Femur (tissue), 1 donor: Measurements from ENCODE around the gene SYT3.

ENCODE experiments used
- DNase-seq: peaks from one replicate; pipeline ENCODE4 v3.0.0-alpha.2; 2017

Gene SYT3

DNA sequence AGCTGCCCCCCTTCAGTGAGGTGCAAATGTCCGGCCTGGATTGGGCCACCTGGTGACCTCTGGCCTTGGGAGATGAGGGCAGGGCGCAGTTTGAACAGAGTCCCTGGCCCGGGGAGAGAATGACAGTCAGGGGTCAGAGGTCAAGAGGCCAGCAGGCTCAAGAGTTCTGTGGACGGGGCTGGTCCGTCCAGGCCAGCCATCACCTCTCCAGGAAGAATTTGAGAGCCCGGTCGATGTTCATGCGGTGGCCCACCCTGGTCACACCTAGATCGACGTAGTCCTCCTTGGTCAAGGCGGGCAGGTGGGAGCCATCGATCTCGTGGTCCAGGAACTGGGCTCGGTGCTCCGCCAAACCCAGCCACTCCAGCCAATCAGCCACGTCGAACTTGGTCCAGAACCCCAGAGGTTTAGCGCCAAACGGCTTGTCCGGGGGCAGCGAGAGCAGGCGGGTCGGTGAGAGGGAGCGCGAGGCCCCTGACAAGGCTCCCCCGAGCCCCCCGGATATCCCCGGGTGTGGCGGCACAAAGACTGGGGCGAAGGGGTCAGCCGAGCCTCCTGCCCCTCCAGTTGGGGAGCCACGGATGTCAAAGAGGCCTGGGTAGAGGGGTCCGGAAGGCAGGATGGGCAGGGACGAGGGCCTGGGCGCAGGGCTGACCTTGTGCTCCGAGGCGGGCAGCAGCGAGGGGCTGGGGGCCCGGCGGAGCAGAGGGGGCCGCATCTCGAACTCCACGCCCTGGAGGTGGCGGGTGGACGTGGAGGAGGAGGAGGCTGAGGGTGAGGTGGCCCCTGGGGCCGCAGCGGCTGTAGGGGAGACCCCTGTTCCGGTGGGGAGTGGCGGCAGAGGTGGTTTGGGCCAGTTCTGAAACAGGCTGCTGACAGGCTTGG, 22.3 kb upstream of the SYT3 start:
- no peak for DNase-seq

DNA sequence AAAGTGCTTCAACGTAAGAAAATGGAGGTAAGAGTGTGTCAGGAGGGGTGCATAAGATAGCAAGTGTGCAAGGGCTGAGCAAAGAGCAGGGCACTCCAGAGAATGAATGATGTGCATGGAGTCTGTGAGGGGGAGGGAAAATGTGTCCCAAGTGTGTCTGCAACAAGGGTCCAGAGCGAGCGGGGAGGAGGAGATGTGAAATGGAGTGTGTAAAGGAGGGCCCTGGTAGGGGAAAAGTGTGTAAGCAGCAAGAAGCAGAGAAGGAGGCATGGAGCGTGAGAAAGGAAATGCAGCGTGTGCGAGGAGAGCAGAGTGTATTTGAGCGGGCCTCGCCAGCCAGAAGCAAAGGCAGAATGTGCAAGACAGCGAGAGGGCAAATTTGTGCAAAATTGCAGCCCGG, 21.3 kb upstream of the SYT3 start:
- DNase-seq = no peak

GRCh38 chr19:50660088-50660366, 20.3 kb upstream of the SYT3 start:
- no peak for DNase-seq

- DNase-seq = no peak
Observed at GRCh38 chr19:50659318-50660087, 19.8 kb upstream of the SYT3 start.

DNA sequence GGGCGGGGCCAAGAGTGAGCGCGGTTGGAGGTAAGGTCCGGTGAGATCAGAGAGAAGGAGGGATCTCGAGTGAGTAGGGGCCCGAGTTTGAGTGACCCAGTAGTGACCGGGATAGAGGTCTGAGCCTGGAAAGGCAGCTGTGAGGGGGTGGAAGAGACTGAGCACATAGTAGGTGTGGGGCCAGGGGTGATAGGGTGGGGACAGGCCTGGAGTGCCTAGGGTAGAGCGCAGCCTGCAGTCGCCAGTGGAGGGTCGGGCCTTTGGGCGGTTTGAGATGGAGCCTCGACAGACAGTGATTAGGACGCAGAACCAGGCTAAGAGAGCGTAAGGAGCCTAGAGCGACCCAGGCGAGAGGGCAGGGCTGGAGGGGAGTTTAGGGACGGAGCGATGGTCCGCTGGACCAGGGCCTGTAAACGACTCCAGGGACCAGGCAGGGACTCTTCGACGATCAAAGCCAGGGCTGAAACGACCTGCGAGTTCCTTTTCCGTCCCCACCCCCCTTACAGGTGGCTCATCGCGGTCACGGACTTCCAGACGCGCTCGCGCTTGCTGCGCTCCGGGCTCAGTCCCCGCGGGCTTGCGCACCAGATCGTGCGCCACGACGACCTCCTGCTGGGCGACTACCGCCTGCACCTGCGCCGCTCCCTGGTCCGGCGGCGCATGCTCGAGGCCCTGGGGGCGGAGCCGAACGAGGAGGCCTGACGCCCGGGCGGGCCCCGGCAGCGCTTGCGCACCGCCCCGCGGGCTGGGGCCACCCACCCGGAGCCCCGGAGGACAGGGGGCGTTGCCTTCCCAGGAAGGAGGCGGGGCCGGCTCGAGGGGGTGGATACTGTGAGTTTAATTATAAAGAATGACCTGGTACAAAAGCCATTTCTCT, 19.0 kb upstream of the SYT3 start:
- DNase-seq = peak; percentile 81

DNA sequence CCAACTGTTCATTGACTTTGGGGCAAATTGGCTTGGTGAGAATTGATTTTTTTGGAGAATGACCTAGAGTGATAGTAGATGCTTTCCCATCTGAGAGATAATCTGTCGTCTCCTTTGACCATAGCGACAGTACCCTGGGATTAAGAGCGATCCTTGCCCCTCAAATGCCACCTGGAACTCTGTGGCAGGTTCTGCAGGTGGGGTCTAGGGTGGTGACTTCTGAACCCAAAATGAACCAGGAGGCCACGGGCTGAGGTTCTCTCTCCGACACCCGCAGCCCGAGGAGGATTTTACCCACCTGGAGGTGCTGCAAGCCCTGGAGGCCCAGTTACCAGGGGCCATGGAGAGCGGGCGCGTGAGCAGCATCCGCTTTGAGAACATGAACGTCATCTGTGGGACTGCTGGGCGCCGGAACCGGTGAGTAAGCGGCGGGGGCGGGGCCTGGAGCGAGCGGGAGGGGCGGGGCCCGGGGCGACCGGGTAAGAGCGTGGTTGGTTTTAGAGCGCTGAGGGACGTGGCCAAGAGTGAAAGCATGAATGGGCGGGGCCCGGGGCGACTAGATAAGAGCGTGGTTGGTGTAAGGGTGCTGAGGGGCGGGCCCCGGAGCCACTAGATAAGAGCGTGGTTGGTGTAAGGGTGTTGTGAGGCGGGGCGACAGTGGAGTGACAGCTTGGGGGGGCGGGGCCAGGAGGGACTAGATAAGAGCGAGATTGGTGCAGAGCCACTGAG, 18.2 kb upstream of the SYT3 start:
- DNase-seq = peak; percentile 92

DNA sequence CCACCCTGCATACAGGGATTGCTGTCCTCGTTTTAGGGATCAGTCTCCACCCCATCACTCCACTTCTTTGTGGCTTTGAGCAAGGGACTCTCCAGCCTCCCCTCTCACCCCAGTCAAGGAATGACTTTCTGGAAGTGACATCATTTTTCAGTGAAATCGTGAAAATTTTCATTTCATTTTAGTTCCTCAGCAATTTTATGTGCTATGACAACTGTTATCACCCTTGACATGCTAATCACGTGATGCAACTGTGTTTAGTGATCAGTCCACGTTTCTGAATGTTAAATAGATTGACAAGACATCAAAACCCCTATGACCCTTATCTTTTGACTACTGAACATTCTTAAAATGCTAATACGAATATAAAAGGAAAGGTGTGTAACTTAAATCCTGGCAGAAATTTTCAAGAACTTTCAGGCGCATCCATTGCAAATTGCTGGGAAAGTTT, 17.6 kb upstream of the SYT3 start:
- no peak for DNase-seq

DNA sequence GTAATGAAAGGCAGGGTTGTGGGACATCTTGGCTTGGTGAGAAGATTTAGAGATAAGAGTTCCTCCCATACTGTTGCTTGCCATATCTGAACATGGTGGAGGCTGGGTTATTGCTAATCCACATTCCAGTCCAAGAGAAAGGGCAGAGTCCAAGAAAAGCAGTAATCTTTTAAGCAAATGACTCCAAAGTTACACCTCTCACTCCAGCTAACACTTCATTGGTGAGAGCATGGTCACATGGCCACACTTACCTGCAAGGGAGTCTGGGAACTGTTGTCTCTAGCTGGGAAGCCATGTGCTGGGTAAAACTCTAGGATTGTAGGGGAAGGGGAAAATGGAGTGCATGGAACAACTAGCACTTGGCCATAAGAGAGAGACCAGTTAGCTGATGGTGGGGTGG, 15.2 kb upstream of the SYT3 start:
- no peak for DNase-seq

- DNase-seq = no peak
Observed at GRCh38 chr19:50652722-50653121, 13.0 kb upstream of the SYT3 start.

GRCh38 chr19:50651174-50651573, 11.5 kb upstream of the SYT3 start:
- DNase-seq = no peak

GRCh38 chr19:50649433-50650391, 10.0 kb upstream of the SYT3 start, which contains the start of gene C19orf81:
Gene C19orf81, plus strand, starts transcription at chr19:50649445. Its CDS starts 0 bp downstream, at chr19:50649445.
- DNase-seq = no peak

DNA sequence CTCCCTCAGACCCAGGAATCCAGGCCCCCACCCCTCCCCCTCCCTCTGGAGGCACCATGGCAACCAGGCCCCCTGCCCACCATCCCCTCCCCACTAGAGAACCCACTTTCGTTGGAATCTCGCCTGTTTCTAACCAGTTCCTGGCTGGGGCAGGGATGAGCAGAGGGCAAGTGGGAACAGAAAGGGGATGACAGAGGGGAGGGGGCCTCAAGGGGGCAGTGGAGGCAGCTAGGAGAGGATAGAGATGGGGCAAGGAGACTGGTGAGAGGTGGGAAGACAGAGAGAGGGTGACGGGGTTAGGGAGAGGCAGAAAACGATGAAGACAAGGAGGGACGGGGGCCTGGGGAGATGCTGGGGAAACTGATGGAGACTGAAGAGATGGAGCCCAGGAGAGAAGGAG, 9.0 kb upstream of the SYT3 start:
- no peak for DNase-seq

DNA sequence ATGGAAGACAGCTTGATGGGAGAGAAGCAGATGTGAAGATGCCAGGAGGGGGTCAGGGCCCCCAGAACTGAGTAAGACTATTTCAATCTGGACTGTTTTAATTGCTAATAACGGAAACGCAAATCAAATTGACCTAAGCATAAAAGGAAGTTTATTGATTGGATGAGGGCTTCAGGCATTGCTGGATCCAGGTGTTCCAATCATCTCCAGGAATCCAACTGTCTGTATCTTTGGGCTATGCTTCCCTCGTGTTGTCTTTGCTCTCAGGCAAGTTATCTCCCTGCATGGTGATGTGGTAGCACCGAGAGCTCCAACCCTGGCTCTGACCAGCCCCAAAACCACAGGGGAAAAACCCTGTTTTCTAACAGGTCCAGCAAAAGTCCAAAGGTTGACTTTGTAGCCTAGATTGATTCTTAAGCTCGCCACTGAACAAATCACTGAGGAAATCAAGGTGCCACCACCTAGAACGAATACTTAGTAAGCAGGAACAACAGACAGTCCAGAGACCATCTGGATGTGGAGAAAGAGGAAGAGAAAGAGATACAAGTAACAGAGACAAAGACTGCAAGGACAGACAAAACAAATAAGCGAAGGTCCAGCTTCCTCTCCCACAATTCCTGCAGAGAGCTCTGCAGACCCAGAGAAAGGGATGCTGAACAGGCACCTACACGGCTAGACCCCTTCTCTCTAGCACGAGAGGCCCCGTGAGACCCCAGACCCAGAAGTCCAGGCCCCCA, 8.4 kb upstream of the SYT3 start:
- no peak for DNase-seq

GRCh38 chr19:50646074-50646807, 6.6 kb upstream of the SYT3 start:
- no peak for DNase-seq

- DNase-seq = no peak
Observed at GRCh38 chr19:50645107-50645506, 5.4 kb upstream of the SYT3 start.

DNA sequence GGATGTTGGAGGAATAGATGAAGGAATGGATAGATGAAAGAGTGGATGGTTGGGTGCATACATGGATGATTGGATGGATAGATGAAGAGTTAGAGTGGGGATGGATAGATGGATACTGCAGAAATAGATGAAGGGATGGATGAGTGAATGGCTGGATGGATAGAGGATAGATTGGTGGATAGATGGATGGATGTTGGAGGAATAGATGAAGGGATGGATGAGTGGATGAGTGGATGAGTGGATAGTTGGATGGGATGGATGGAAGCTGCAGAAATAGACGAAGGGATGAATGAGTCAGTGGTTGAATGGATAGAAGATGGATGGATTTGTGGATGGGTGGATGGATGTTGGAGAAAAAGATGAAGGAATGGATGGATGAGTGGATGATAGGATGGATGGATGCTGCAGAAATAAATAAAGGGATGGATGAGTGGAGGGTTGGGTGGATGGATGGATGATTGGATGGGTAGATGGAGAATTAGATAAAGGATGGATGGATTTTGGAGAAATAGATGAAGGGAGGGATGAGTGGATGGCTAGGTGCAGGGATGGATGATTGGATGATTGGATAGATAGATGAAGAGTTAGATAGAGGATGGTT, 4.7 kb upstream of the SYT3 start:
- DNase-seq = no peak

- DNase-seq = no peak
Observed at GRCh38 chr19:50640368-50640767, 687 bp upstream of the SYT3 start.

GRCh38 chr19:50638600-50638999, 1.1 kb downstream of the SYT3 start:
- DNase-seq = no peak

DNA sequence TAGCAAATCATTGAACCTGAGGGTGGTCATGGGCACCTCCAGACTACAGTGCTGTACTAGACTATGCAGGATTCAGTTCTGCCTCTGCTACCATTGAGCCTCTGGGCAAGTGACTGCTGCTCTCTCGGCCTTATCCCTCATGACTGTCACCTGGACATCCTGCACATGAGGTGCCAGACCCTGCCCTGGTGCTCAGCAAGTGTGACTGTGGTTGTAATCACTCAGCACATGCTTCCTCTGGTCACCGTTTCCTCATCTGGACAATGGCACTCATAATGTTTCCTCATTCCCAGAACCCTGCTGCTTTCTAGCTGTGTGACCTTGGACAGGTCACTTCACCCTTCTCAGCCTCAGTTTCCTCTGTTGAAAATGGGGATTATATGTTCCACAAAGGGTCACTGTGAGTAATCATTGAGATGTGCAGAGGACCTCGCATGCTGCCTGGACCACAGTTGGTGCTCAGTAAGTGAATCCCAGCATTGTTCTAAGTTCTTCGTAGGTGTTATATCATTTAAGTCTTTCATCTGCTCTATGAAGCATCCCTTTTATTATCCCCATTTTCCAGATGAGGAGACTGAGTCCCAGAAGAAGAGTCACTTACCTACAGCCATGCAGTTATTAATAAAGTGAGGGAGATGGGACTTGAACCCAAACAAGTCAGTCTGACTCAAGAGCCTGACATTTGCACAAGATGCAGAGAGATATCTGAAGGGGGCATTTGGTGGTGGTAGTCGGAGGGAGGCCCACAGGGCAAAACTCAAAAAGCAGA, 3.2 kb downstream of the SYT3 start:
- DNase-seq = no peak
